HG02588 (cell line): ENCODE measurements around the gene DOK5.
"Not testable (repeated sequence)": the region's sequence is repeated elsewhere in the genome, so short reads cannot be mapped to it uniquely, and the experiment has no call there.

Experiments
- ATAC-seq: cut with Tn5 transposase; IDR thresholded peaks from one replicate; pipeline ENCODE4 v1.9.1; 2021; ENCODE audit warnings: mild to moderate bottlenecking, moderate library complexity; ENCODE audit not compliant: unreplicated experiment

DOK5 gene

GRCh38 chr20:54475334-54476168, at the start of gene DOK5:
Gene DOK5, plus strand, starts transcription at chr20:54475593. Its CDS starts 354 bp downstream, at chr20:54475947.
- no peak for ATAC-seq

GRCh38 chr20:54429364-54429763, 46.0 kb upstream of the DOK5 start:
- ATAC-seq, result no peak

GRCh38 chr20:54431156-54431944, 44.0 kb upstream of the DOK5 start:
- no peak for ATAC-seq

- ATAC-seq, result no peak
These were observed 42.4 kb upstream of the DOK5 start for GRCh38 chr20:54432966-54433365.

- no peak for ATAC-seq
These were observed 41.8 kb upstream of the DOK5 start for GRCh38 chr20:54433636-54434035.

GRCh38 chr20:54434196-54434595, 41.2 kb upstream of the DOK5 start:
- no peak for ATAC-seq

- no peak for ATAC-seq
These were observed 40.4 kb upstream of the DOK5 start for GRCh38 chr20:54435015-54435414.

GRCh38 chr20:54436410-54436809, 39.0 kb upstream of the DOK5 start:
- ATAC-seq, result not testable (repeated sequence)

GRCh38 chr20:54438166-54438565, 37.2 kb upstream of the DOK5 start:
- no peak for ATAC-seq

- ATAC-seq, result no peak
These were observed 25.2 kb upstream of the DOK5 start for GRCh38 chr20:54450207-54450606.

- no peak for ATAC-seq
These were observed 24.2 kb upstream of the DOK5 start for GRCh38 chr20:54451171-54451570.

- no peak for ATAC-seq
These were observed 23.1 kb upstream of the DOK5 start for GRCh38 chr20:54452277-54452676.

GRCh38 chr20:54454982-54455381, 20.4 kb upstream of the DOK5 start:
- ATAC-seq, result no peak

GRCh38 chr20:54456423-54456822, 19.0 kb upstream of the DOK5 start:
- ATAC-seq, result no peak

- ATAC-seq, result no peak
These were observed 18.4 kb upstream of the DOK5 start for GRCh38 chr20:54456961-54457360.

GRCh38 chr20:54458219-54458618, 17.2 kb upstream of the DOK5 start:
- ATAC-seq, result no peak

- ATAC-seq, result no peak
These were observed 16.1 kb upstream of the DOK5 start for GRCh38 chr20:54459279-54459678.

- no peak for ATAC-seq
These were observed 11.4 kb upstream of the DOK5 start for GRCh38 chr20:54464003-54464402.

- no peak for ATAC-seq
These were observed 9.3 kb upstream of the DOK5 start for GRCh38 chr20:54466127-54466526.

GRCh38 chr20:54467622-54468021, 7.8 kb upstream of the DOK5 start:
- ATAC-seq, result no peak

- no peak for ATAC-seq
These were observed 7.3 kb upstream of the DOK5 start for GRCh38 chr20:54468082-54468481.

GRCh38 chr20:54469293-54469692, 6.1 kb upstream of the DOK5 start:
- no peak for ATAC-seq
